GM19099 (cell line): ENCODE data around the gene FOXN1.

Experiments
- POLR2A ChIP-seq: IDR thresholded peaks from 3 replicates; pipeline ENCODE4 v1.6.1; 2011; ENCODE audit warnings: low read depth; ENCODE audit not compliant: insufficient read length; ENCODE audit errors: extremely low read depth

Gene FOXN1

GRCh38 chr17:28492352-28493310 lies 13.5 kb upstream of the FOXN1 start:
- TF ChIP-seq POLR2A: no peak

DNA sequence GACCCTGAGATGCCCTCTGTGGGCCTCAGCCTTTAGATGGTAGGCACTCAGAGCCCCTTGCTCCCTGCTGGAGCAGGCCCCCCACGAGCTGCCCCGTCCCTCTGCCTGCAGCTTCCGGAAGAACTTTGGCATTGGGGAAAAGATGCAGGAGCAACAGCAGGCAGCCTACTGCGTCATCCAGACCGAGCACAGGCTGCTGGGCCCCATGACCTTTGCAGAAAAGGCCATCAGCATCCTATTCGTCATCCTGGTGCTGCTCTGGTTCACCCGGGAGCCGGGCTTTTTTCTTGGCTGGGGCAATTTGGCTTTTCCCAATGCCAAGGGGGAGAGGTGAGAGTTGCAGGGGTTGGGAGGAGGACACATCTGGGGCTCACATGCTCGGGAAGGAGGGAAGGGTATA lies 12.7 kb upstream of the FOXN1 start:
- TF ChIP-seq POLR2A: no peak

GRCh38 chr17:28494445-28495188 lies 11.5 kb upstream of the FOXN1 start:
- no peak for TF ChIP-seq POLR2A

DNA sequence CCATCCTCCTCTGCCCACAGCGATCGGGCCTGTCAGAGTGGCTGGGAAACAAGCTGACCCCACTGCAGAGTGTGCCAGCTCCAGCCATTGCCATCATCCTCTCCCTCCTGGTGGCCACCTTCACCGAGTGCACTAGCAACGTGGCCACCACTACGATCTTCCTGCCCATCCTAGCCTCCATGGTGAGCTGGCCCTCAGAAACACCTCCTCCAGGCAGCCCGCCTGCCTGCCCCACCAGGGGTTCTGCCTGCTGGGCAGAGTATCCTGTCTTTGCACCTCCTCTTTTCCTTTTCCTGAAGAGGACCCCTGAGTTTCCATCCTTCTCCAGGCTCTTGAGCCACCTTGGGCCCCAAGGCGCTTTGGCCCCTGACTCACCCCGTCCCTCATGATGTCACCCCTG lies 10.5 kb upstream of the FOXN1 start:
- TF ChIP-seq POLR2A: no peak

DNA sequence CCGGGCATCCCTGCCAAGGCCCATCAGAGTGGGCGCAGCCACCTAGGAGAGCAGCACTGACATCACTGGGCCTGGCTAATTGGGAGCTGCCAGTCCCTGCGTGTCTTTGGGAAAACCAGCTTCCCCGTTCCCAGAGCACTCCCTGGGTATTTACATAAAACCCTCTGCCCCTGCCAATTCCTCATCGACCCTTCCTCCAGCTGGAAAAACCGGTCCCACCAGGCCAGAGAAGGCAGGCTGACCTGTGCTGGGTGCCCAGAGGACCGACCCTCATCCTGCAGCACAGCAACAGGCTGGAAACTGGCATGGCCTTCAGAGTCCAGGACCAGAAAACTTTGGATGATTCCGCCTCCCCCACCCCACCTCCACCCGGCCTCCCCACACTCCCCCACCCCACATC lies 8.2 kb upstream of the FOXN1 start:
- TF ChIP-seq POLR2A: no peak

- TF ChIP-seq POLR2A: no peak
Measured at GRCh38 chr17:28498652-28499363, 7.3 kb upstream of the FOXN1 start.

GRCh38 chr17:28499364-28499664 lies 6.8 kb upstream of the FOXN1 start:
- no peak for TF ChIP-seq POLR2A

GRCh38 chr17:28499684-28500357 lies 6.3 kb upstream of the FOXN1 start:
- no peak for TF ChIP-seq POLR2A

- TF ChIP-seq POLR2A: peak; percentile 58
Measured at GRCh38 chr17:28500712-28501379, 5.3 kb upstream of the FOXN1 start.

- TF ChIP-seq POLR2A: peak; percentile 11
Measured at GRCh38 chr17:28501421-28502284, 4.5 kb upstream of the FOXN1 start.

- no peak for TF ChIP-seq POLR2A
Measured at GRCh38 chr17:28503420-28503819, 2.7 kb upstream of the FOXN1 start.

GRCh38 chr17:28506763-28507487 lies 777 bp downstream of the FOXN1 start:
- TF ChIP-seq POLR2A: no peak
